OCI-LY1 (cell line): Measurements from ENCODE around the gene TNS3.

Experiments used
- H2AFZ ChIP-seq: fragments of 200-600 bp; sonication (generic), shearing (Covaris generic); 2 replicates; pipeline ENCODE4 v1.6.0; 2014; ENCODE audit warnings: antibody characterized with exemption, mild to moderate bottlenecking, low read length
- H3F3A ChIP-seq: fragments of 200-600 bp; sonication (generic), shearing (Covaris generic); 2 replicates; pipeline ENCODE4 v1.6.0; 2014; ENCODE audit warnings: mild to moderate bottlenecking, antibody characterized with exemption, low read length, moderate library complexity; ENCODE audit not compliant: insufficient read depth
- H3K27ac ChIP-seq: fragments of 200-600 bp; sonication (generic); 2 replicates; pipeline ENCODE4 v1.5.1; 2014; ENCODE audit warnings: low read length, mixed run types, mild to moderate bottlenecking, low read depth; ENCODE audit not compliant: poor library complexity, severe bottlenecking
- H3K27me3 ChIP-seq: fragments of 200-600 bp; sonication (generic); 2 replicates; pipeline ENCODE4 v1.6.0; 2014; ENCODE audit warnings: antibody characterized with exemption, mild to moderate bottlenecking, low read length, moderate library complexity; ENCODE audit not compliant: insufficient read depth
- H3K36me3 ChIP-seq: fragments of 200-600 bp; sonication (generic); 2 replicates; pipeline ENCODE4 v1.6.1; 2014; ENCODE audit warnings: mild to moderate bottlenecking, antibody characterized with exemption, low read length, moderate library complexity, mixed read lengths; ENCODE audit not compliant: insufficient read depth
- H3K4me1 ChIP-seq: fragments of 200-600 bp; sonication (generic); 2 replicates; pipeline ENCODE4 v1.5.1; 2014; ENCODE audit warnings: mild to moderate bottlenecking, low read length, moderate library complexity; ENCODE audit not compliant: insufficient read depth, severe bottlenecking
- H3K4me2 ChIP-seq: fragments of 200-600 bp; sonication (generic), shearing (Covaris generic); 2 replicates; pipeline ENCODE4 v1.6.1; 2014; ENCODE audit warnings: low read length
- H3K4me3 ChIP-seq: fragments of 200-600 bp; sonication (generic); 2 replicates; pipeline ENCODE4 v1.5.1; 2014; ENCODE audit warnings: low read length, low read depth, mild to moderate bottlenecking, mixed read lengths; ENCODE audit not compliant: poor library complexity, severe bottlenecking
- H3K79me2 ChIP-seq: fragments of 200-600 bp; shearing (Covaris generic); 2 replicates; pipeline ENCODE4 v1.6.1; 2016; ENCODE audit warnings: mixed run types, low read length, mixed read lengths; ENCODE audit not compliant: insufficient read depth
- H3K9ac ChIP-seq: fragments of 200-600 bp; sonication (generic), shearing (Covaris generic); 2 replicates; pipeline ENCODE4 v1.6.1; 2014; ENCODE audit warnings: mild to moderate bottlenecking, low read length, mixed read lengths
- H3K9me2 ChIP-seq: fragments of 200-600 bp; sonication (generic), shearing (Covaris generic); 2 replicates; pipeline ENCODE4 v1.6.1; 2014; ENCODE audit warnings: low read depth, mild to moderate bottlenecking, low read length, mixed read lengths
- H3K9me3 ChIP-seq: fragments of 200-600 bp; shearing (Covaris generic); 2 replicates; pipeline ENCODE4 v1.6.1; 2014; ENCODE audit warnings: low read length, mixed read lengths
- H4K20me1 ChIP-seq: fragments of 200-600 bp; sonication (generic), shearing (Covaris generic); 2 replicates; pipeline ENCODE4 v1.6.0; 2016; ENCODE audit warnings: mild to moderate bottlenecking, low read length; ENCODE audit not compliant: insufficient read depth
- CTCF ChIP-seq: fragments of 200-600 bp; sonication (generic), shearing (Covaris generic); IDR thresholded peaks from 2 replicates; pipeline ENCODE4 v1.5.1; 2017; ENCODE audit warnings: mild to moderate bottlenecking, antibody characterized with exemption, low read length, moderate library complexity, mixed read lengths
- EZH2 ChIP-seq: fragments of 200-600 bp; sonication (generic), shearing (Covaris generic); IDR thresholded peaks from 2 replicates; pipeline ENCODE4 v1.8.0; 2017; ENCODE audit warnings: borderline replicate concordance, mixed run types, mild to moderate bottlenecking, antibody characterized with exemption, low read length, moderate library complexity, mixed read lengths

TNS3 gene

GRCh38 chr7:47260270-47260669 lies 321.6 kb downstream of the TNS3 start:
- TF ChIP-seq EZH2 = no peak
- TF ChIP-seq CTCF = no peak
- Histone ChIP-seq H3K9me3 (no peaks in the 10 kb centered on the region), H3K79me2 (no peaks in the 10 kb centered on the region), H3K9me2 (no peaks in the 10 kb centered on the region), H3K4me3 (no peak overlapping the region), H4K20me1 (no peaks in the 10 kb centered on the region), H3K36me3 (no peaks in the 10 kb centered on the region), H3K4me1 (peaks cover 1% of the 10 kb centered on the region), H3F3A (no peaks in the 10 kb centered on the region), H3K27me3 (no peaks in the 10 kb centered on the region), H3K9ac (no peak overlapping the region), H3K4me2 (no peak overlapping the region), H2AFZ (no peak overlapping the region), H3K27ac (no peak overlapping the region)

GRCh38 chr7:47259682-47260081 lies 322.2 kb downstream of the TNS3 start:
- Histone ChIP-seq H3K27me3 (no peaks in the 10 kb centered on the region), H3K4me2 (no peak overlapping the region), H4K20me1 (no peaks in the 10 kb centered on the region), H3F3A (no peaks in the 10 kb centered on the region), H3K4me3 (no peak overlapping the region), H3K36me3 (no peaks in the 10 kb centered on the region), H3K79me2 (no peaks in the 10 kb centered on the region), H3K27ac (no peak overlapping the region), H2AFZ (no peak overlapping the region), H3K9me2 (no peaks in the 10 kb centered on the region), H3K4me1 (peaks cover 7% of the 10 kb centered on the region), H3K9ac (no peak overlapping the region), H3K9me3 (no peaks in the 10 kb centered on the region)
- no peak for TF ChIP-seq CTCF
- no peak for TF ChIP-seq EZH2

GRCh38 chr7:47258798-47259197 lies 323.1 kb downstream of the TNS3 start:
- Histone ChIP-seq H3K36me3 (no peaks in the 10 kb centered on the region), H3K4me2 (no peak overlapping the region), H3K79me2 (no peaks in the 10 kb centered on the region), H3F3A (no peaks in the 10 kb centered on the region), H3K9me3 (no peaks in the 10 kb centered on the region), H3K9me2 (no peaks in the 10 kb centered on the region), H3K27me3 (0 out of 2 replicates have a peak, but pooled peaks cover under 1% of the 10 kb centered on the region), H3K9ac (no peak overlapping the region), H4K20me1 (no peaks in the 10 kb centered on the region), H2AFZ (no peak overlapping the region), H3K4me3 (no peak overlapping the region), H3K27ac (no peak overlapping the region), H3K4me1 (peaks cover 14% of the 10 kb centered on the region)
- TF ChIP-seq CTCF (no peak), EZH2 (no peak)
